RWPE2 (cell line): Measurements from ENCODE around the gene MOV10.

Experiments used
- ATAC-seq: fragments of 200-7000 bp; cut with Tn5 transposase; 3 replicates; pipeline ENCODE4 v1.9.1; 2021; ENCODE audit warnings: low read depth
- DNase-seq: peaks from one replicate; pipeline ENCODE4 v3.0.0-alpha.2; 2020; ENCODE audit warnings: low spot score
- H3K27ac ChIP-seq: fragments of 450-650 bp; 2 replicates; pipeline ENCODE4 v1.5.1; 2017; ENCODE audit warnings: mild to moderate bottlenecking; ENCODE audit not compliant: poor library complexity, severe bottlenecking
- H3K27me3 ChIP-seq: fragments of 250-450 bp; sonication (Bioruptor Pico); 2 replicates; pipeline ENCODE4 v1.5.1; 2021; ENCODE audit warnings: mild to moderate bottlenecking, moderate library complexity; ENCODE audit not compliant: insufficient read depth, poor library complexity, severe bottlenecking
- H3K36me3 ChIP-seq: fragments of 250-450 bp; sonication (Bioruptor Pico); 2 replicates; pipeline ENCODE4 v1.5.1; 2020; ENCODE audit warnings: low read depth, mild to moderate bottlenecking, moderate library complexity
- H3K4me1 ChIP-seq: fragments of 250-450 bp; sonication (Bioruptor Pico); 2 replicates; pipeline ENCODE4 v1.5.1; 2021; ENCODE audit warnings: mild to moderate bottlenecking, moderate library complexity; ENCODE audit not compliant: insufficient read depth, poor library complexity, severe bottlenecking
- H3K4me3 ChIP-seq: fragments of 250-450 bp; sonication (Bioruptor Pico); 2 replicates; pipeline ENCODE4 v1.5.1; 2021; ENCODE audit warnings: mild to moderate bottlenecking, moderate library complexity; ENCODE audit not compliant: severe bottlenecking
- H3K9me3 ChIP-seq: fragments of 250-450 bp; sonication (Bioruptor Pico); 2 replicates; pipeline ENCODE4 v1.5.1; 2021; ENCODE audit warnings: mild to moderate bottlenecking, moderate library complexity; ENCODE audit not compliant: severe bottlenecking
- CTCF ChIP-seq: fragments of 450-650 bp; IDR thresholded peaks from one replicate; pipeline ENCODE4 v1.5.1; 2017; ENCODE audit warnings: mild to moderate bottlenecking, moderate library complexity; ENCODE audit not compliant: poor library complexity, severe bottlenecking

The MOV10 gene

GRCh38 chr1:112629256-112629655 is 45.2 kb upstream of the MOV10 start:
- ATAC-seq (no peak), DNase-seq (no peak)
- peaks cover 80% of the 10 kb centered on the region for H3K36me3 ChIP-seq
- no peaks in the 10 kb centered on the region for H3K27me3 ChIP-seq
- peaks cover 21% of the 10 kb centered on the region for H3K4me1 ChIP-seq
- no peaks in the 10 kb centered on the region for H3K9me3 ChIP-seq
- H3K4me3 ChIP-seq = no peak overlapping the region
- no peak for TF ChIP-seq CTCF
- H3K27ac ChIP-seq = no peak overlapping the region

GRCh38 chr1:112633628-112634027 is 40.8 kb upstream of the MOV10 start:
- Histone ChIP-seq H3K4me1 (peaks cover 47% of the 10 kb centered on the region), H3K9me3 (no peaks in the 10 kb centered on the region), H3K4me3 (no peak overlapping the region), H3K36me3 (peaks cover 63% of the 10 kb centered on the region), H3K27me3 (no peaks in the 10 kb centered on the region), H3K27ac (no peak overlapping the region)
- DNase-seq = no peak
- TF ChIP-seq CTCF = no peak
- ATAC-seq = no peak

GRCh38 chr1:112634367-112634766 is 40.1 kb upstream of the MOV10 start:
- Histone ChIP-seq H3K9me3 (no peaks in the 10 kb centered on the region), H3K4me1 (peaks cover 47% of the 10 kb centered on the region), H3K27me3 (no peaks in the 10 kb centered on the region), H3K36me3 (peaks cover 59% of the 10 kb centered on the region), H3K27ac (peak overlapping the region; percentile 69), H3K4me3 (no peak overlapping the region)
- ATAC-seq (no peak), DNase-seq (no peak)
- TF ChIP-seq CTCF = no peak

- ATAC-seq = no peak
- no peak overlapping the region for H3K4me3 ChIP-seq
Measured at GRCh38 chr1:112636056-112636455, 38.4 kb upstream of the MOV10 start.

More at GRCh38 chr1:112636056-112636455, 38.4 kb upstream of the MOV10 start:
- Histone ChIP-seq H3K4me1 (peaks cover 47% of the 10 kb centered on the region), H3K9me3 (no peaks in the 10 kb centered on the region), H3K27me3 (no peaks in the 10 kb centered on the region), H3K36me3 (peaks cover 42% of the 10 kb centered on the region), H3K27ac (peak overlapping the region; percentile 69)
- DNase-seq = no peak
- no peak for TF ChIP-seq CTCF
